ENCODE results near the gene NCF4. TPM values are rescaled to one million over a fixed set of nuclear protein-coding genes. Genes with fewer than 3 reads are reported as not detected.

The NCF4 gene
- total RNA-seq, 3 donors from 2014 or later = 13.4 to 36.8 (median 14.5) TPM

DNA sequence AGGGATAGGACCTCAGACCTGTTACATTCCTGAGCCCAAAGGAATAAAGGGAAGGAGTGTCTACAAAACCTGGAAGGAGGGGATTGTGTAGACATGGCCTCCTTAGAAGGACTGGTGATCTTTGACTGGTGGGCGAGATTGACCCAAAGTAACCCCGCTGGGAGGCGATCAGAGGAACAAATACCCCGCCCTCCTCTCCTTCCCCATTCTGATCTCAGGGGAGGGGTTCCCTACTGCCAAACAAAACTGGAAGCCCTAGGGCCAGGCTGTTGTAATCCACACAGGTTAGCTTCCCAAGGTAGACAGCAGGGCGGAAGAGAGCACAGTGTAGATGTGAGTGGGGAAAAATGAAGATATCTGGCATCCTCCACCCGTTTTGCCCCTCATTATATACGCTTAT, 24.7 kb downstream of the NCF4 start:
- H3K4me3 ChIP-seq = no peak overlapping the region
- peaks cover 9 to 16% of the 10 kb centered on the region in 2 donors for H3K9me3 ChIP-seq
- no peak for DNase-seq (ENCODE audit: low spot score in 2 of 2)
- no peak overlapping the region for H3K27ac ChIP-seq
- H3K27me3 ChIP-seq = no peaks in the 10 kb centered on the region
- TF ChIP-seq POLR2A (IDR thresholded peaks at IDR 0.05) = no peak
- no peaks in the 10 kb centered on the region for H3K36me3 ChIP-seq
- intact Hi-C loops (cut with DNase I; ENCODE audit: low total_unique reads) = no loop called here
- no peaks in the 10 kb centered on the region for H3K4me1 ChIP-seq

GRCh38 chr22:36886016-36886415, 25.2 kb downstream of the NCF4 start:
- intact Hi-C loops (cut with DNase I; ENCODE audit: low total_unique reads) = no loop called here
- Histone ChIP-seq H3K4me3 (no peak overlapping the region), H3K27ac (no peak overlapping the region), H3K27me3 (no peaks in the 10 kb centered on the region), H3K9me3 (peaks cover 8 to 11% of the 10 kb centered on the region in 2 donors), H3K4me1 (no peaks in the 10 kb centered on the region), H3K36me3 (no peaks in the 10 kb centered on the region)
- DNase-seq (ENCODE audit: low spot score in 2 of 2) = no peak
- no peak for TF ChIP-seq POLR2AphosphoS5 (IDR thresholded peaks at IDR 0.05)
- TF ChIP-seq, protein P1, sequence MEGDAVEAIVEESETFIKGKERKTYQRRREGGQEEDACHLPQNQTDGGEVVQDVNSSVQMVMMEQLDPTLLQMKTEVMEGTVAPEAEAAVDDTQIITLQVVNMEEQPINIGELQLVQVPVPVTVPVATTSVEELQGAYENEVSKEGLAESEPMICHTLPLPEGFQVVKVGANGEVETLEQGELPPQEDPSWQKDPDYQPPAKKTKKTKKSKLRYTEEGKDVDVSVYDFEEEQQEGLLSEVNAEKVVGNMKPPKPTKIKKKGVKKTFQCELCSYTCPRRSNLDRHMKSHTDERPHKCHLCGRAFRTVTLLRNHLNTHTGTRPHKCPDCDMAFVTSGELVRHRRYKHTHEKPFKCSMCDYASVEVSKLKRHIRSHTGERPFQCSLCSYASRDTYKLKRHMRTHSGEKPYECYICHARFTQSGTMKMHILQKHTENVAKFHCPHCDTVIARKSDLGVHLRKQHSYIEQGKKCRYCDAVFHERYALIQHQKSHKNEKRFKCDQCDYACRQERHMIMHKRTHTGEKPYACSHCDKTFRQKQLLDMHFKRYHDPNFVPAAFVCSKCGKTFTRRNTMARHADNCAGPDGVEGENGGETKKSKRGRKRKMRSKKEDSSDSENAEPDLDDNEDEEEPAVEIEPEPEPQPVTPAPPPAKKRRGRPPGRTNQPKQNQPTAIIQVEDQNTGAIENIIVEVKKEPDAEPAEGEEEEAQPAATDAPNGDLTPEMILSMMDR (IDR thresholded peaks at IDR 0.05) = no peak
- TF ChIP-seq POLR2A (IDR thresholded peaks at IDR 0.05) = no peak

- Histone ChIP-seq H3K9me3 (no peaks in the 10 kb centered on the region), H3K27ac (no peak overlapping the region), H3K27me3 (no peaks in the 10 kb centered on the region), H3K4me3 (no peak overlapping the region), H3K4me1 (no peaks in the 10 kb centered on the region), H3K36me3 (no peaks in the 10 kb centered on the region)
- TF ChIP-seq POLR2A (IDR thresholded peaks at IDR 0.05) = no peak
- TF ChIP-seq, protein P1 (IDR thresholded peaks at IDR 0.05) = no peak
- no peak for TF ChIP-seq POLR2AphosphoS5 (IDR thresholded peaks at IDR 0.05)
- no peak for DNase-seq (ENCODE audit: low spot score in 2 of 2)
- intact Hi-C loops (cut with DNase I; ENCODE audit: low total_unique reads) = no loop called here
Observed at GRCh38 chr22:36887162-36887561, 26.4 kb downstream of the NCF4 start.

DNA sequence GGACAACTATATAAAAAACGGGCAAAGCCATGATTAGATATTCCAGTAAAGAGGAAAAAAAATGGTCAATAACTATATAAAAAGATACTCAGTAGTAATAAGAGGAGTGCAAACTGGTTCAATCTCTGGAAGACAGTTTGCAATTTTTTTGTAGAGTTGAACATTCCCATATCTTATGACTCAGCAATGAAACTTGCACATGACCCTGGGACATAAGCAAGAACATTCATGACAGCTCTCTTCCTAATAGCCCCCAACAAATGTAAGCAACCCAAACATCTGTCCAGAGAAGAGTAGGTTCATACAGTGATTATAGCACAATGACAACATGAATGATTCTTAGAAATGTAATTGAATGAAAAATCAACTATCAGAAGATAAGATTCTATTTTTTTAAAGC, 30.8 kb downstream of the NCF4 start:
- TF ChIP-seq, protein P1 (IDR thresholded peaks at IDR 0.05) = no peak

DNA sequence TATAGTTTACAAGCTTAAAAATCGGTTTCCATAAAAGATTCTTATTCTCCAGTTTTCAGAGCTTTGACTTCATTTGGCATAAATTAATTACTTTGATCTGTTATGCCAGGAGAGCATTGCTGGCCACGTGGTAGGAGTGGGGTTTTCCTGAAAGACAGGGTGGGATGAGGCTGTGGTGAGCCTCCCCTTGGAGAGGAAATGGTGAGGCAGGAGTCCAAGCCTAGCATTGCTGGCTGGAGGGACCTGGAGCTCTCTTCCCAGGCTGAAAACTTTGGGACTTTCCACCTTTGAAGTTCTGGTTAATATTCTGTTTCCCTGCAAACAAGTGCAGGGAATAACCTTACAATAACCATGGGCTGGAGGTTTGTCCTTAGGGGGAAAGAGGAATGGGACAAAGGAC, 31.5 kb downstream of the NCF4 start:
- no peaks in the 10 kb centered on the region for H3K4me1 ChIP-seq
- no peak overlapping the region for H3K27ac ChIP-seq
- intact Hi-C loops (cut with DNase I; ENCODE audit: low total_unique reads) = no loop called here
- no peak overlapping the region for H3K4me3 ChIP-seq
- H3K27me3 ChIP-seq = no peaks in the 10 kb centered on the region
- no peak for DNase-seq (ENCODE audit: low spot score in 2 of 2)
- TF ChIP-seq POLR2A (IDR thresholded peaks at IDR 0.05) (no peak), POLR2AphosphoS5 (IDR thresholded peaks at IDR 0.05) (no peak)
- TF ChIP-seq, protein P1 (IDR thresholded peaks at IDR 0.05) = no peak
- H3K36me3 ChIP-seq = no peaks in the 10 kb centered on the region
- peaks cover 8 to 11% of the 10 kb centered on the region in 2 donors for H3K9me3 ChIP-seq

More for the DNA sequence above, 30.8 kb downstream of the NCF4 start:
- Histone ChIP-seq H3K4me3 (no peak overlapping the region), H3K4me1 (no peaks in the 10 kb centered on the region), H3K36me3 (no peaks in the 10 kb centered on the region), H3K9me3 (peaks cover 8 to 11% of the 10 kb centered on the region in 2 donors), H3K27me3 (no peaks in the 10 kb centered on the region), H3K27ac (no peak overlapping the region)
- DNase-seq (ENCODE audit: low spot score in 2 of 2) = no peak
- intact Hi-C loops (cut with DNase I; ENCODE audit: low total_unique reads) = loop anchor here (2.0 kb wide), 1 partner anchor 27 kb away; no protein-coding TSS in a partner anchor

DNA sequence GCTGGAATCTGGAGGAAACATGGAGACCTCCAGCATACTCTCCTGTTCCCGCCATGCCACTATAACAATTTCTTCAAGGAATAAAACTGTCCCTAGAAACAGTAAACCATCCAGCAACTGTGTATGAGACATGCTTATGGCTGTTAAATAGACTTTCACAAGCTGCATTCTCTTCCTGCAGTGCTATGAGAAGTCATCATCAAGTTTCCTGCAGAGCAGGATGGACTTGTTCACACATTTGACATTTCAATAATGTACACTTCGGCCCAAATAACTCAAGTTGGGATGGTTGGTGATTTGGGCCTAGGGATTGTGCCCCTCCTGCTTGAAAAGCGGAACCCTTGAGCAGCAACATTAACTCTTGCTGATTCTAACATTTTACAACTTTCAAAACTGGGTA, 32.5 kb downstream of the NCF4 start:
- peaks cover 8 to 11% of the 10 kb centered on the region in 2 donors for H3K9me3 ChIP-seq
- H3K4me3 ChIP-seq = no peak overlapping the region
- no peak overlapping the region for H3K27ac ChIP-seq
- no peak for TF ChIP-seq POLR2AphosphoS5 (IDR thresholded peaks at IDR 0.05)
- TF ChIP-seq, protein P1 (IDR thresholded peaks at IDR 0.05) = no peak
- TF ChIP-seq POLR2A (IDR thresholded peaks at IDR 0.05) = no peak
- H3K27me3 ChIP-seq = no peaks in the 10 kb centered on the region
- intact Hi-C loops (cut with DNase I; ENCODE audit: low total_unique reads) = no loop called here
- H3K36me3 ChIP-seq = no peaks in the 10 kb centered on the region
- no peak for DNase-seq (ENCODE audit: low spot score in 2 of 2)
- H3K4me1 ChIP-seq = no peaks in the 10 kb centered on the region

Data from breast epithelium (tissue), 4 donors.